Liver (tissue), 3 donors: ENCODE measurements around the gene SMIM44.

ENCODE experiments used
- FOXA1 ChIP-seq: IDR thresholded peaks from 2 replicates; pipeline ENCODE4 v1.6.1; 2016; ENCODE audit warnings: antibody characterized with exemption
- RAD21 ChIP-seq, 2 donors: IDR thresholded peaks; 2 replicates each; pipeline ENCODE4 v1.6.1; 2016; ENCODE audit warnings: antibody characterized with exemption in 2 of 2, mild to moderate bottlenecking in 2 of 2
- TAF1 ChIP-seq: conservative IDR thresholded peaks from 2 replicates; pipeline ENCODE4 v1.6.1; 2016; ENCODE audit warnings: antibody characterized with exemption, mild to moderate bottlenecking
- TF ChIP-seq, protein P1 (sequence below): fragments of 150-350 bp; IDR thresholded peaks from 2 replicates; pipeline ENCODE4 v1.5.1; 2017; ENCODE audit warnings: improper control_type of control experiment, low read depth, low read length; ENCODE audit not compliant: missing input control
- donor health status: healthy.
- donor health status: healthy.

DNA sequence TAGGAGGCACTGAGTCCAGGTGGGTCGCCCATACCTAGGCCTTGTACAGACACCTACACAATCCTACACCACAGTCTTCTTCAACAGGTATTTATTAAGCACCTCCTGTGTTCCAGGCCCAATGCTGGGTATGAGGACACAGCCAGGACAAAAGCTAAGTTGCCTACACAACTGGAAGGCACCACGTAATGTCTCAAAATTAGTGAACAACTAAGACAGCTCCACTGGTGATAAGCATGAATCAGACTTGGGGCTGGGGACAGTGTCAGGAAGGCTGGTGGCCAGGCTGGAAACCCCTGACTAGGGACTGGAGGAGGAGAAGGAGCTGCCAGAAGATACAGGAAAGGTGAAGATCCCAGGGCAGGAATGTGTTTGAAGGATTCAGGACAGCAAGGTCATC is 5.3 kb downstream of the SMIM44 start:
- TF ChIP-seq, protein P1, sequence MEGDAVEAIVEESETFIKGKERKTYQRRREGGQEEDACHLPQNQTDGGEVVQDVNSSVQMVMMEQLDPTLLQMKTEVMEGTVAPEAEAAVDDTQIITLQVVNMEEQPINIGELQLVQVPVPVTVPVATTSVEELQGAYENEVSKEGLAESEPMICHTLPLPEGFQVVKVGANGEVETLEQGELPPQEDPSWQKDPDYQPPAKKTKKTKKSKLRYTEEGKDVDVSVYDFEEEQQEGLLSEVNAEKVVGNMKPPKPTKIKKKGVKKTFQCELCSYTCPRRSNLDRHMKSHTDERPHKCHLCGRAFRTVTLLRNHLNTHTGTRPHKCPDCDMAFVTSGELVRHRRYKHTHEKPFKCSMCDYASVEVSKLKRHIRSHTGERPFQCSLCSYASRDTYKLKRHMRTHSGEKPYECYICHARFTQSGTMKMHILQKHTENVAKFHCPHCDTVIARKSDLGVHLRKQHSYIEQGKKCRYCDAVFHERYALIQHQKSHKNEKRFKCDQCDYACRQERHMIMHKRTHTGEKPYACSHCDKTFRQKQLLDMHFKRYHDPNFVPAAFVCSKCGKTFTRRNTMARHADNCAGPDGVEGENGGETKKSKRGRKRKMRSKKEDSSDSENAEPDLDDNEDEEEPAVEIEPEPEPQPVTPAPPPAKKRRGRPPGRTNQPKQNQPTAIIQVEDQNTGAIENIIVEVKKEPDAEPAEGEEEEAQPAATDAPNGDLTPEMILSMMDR: no peak
- TF ChIP-seq FOXA1 (no peak), TAF1 (no peak), RAD21 (IDR thresholded peaks at IDR 0.05) (no peak)
